ENCODE results near the gene PLBD1. TPM values are rescaled to one million over a fixed set of nuclear protein-coding genes. Genes with fewer than 3 reads are reported as not detected.

Gene PLBD1
- total RNA-seq, 1 donor from 2014 or later = 106 TPM

DNA sequence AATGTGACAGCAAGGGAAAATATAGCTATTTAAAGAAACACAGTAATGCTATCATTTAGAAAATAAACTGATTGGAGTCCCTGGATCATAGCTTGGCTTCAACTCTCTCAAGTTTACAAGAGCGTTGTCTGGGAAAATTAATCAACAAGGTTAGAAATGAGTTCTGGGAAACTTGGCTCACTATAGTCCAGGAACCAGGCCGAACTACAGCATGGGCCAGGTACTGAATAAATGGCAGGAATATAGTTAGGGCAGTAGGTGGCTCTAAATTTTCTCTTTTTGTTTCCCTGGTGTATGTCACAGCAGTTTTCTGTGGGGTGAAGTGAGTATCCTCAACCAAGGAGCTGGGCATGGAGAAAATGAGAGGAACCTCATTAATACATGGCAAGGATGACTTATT, 72.4 kb downstream of the PLBD1 start:
- TF ChIP-seq, protein P1, sequence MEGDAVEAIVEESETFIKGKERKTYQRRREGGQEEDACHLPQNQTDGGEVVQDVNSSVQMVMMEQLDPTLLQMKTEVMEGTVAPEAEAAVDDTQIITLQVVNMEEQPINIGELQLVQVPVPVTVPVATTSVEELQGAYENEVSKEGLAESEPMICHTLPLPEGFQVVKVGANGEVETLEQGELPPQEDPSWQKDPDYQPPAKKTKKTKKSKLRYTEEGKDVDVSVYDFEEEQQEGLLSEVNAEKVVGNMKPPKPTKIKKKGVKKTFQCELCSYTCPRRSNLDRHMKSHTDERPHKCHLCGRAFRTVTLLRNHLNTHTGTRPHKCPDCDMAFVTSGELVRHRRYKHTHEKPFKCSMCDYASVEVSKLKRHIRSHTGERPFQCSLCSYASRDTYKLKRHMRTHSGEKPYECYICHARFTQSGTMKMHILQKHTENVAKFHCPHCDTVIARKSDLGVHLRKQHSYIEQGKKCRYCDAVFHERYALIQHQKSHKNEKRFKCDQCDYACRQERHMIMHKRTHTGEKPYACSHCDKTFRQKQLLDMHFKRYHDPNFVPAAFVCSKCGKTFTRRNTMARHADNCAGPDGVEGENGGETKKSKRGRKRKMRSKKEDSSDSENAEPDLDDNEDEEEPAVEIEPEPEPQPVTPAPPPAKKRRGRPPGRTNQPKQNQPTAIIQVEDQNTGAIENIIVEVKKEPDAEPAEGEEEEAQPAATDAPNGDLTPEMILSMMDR (IDR thresholded peaks at IDR 0.05) = no peak
- intact Hi-C loops (cut with DNase I) = no loop called here
- no peaks in the 10 kb centered on the region for H3K4me1 ChIP-seq
- no peaks in the 10 kb centered on the region for H3K27me3 ChIP-seq (ENCODE audit: low read depth)
- ATAC-seq = no peak
- no peak for DNase-seq
- no peak overlapping the region for H3K4me3 ChIP-seq
- peaks cover 87% of the 10 kb centered on the region for H3K36me3 ChIP-seq
- no peaks in the 10 kb centered on the region for H3K9me3 ChIP-seq
- H3K27ac ChIP-seq = no peak overlapping the region

DNA sequence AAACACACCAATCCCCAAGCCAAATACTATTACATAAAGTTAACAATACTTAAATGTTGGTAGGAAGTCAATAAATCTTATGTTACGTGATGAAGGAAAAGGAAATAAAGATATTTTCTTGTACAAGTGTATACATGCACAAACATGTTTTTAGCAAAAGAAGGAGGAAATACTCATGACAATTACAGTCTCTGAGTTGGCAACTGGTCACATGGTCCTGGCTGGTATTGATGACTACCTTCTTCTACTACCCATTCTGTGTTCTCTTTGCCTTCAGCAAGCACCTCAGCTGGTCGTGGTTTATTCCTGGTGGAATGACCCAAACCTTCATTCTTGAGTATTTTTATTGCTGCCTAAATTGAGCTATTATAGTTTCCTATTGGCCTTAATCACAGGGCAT, 84.8 kb downstream of the PLBD1 start:
- TF ChIP-seq, protein P1 (IDR thresholded peaks at IDR 0.05) = no peak
- no peaks in the 10 kb centered on the region for H3K9me3 ChIP-seq
- H3K4me1 ChIP-seq = no peaks in the 10 kb centered on the region
- no peak overlapping the region for H3K27ac ChIP-seq
- no peak for DNase-seq
- H3K4me3 ChIP-seq = no peak overlapping the region
- peaks cover 94% of the 10 kb centered on the region for H3K36me3 ChIP-seq
- H3K27me3 ChIP-seq (ENCODE audit: low read depth) = no peaks in the 10 kb centered on the region
- no peak for ATAC-seq
- intact Hi-C loops (cut with DNase I) = no loop called here

DNA sequence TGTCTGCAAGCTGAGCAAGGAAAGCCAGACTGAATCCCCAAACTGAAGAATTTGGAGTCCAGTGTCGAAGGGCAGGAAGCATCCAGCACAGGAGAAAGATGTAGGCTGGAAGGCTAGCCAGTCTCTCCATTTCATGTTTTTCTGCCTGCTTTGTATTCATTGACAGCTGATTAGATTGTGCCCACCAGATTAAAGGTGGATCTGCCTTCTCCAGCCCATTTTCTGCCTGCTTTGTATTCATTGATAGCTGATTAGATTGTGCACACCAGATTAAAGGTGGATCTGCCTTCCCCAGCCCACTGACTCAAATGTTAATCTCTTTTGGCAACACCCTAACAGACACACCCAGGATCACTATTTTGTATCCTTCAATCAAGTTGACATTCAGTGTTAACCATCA, 85.3 kb downstream of the PLBD1 start:
- Histone ChIP-seq H3K4me1 (no peaks in the 10 kb centered on the region), H3K36me3 (peaks cover 94% of the 10 kb centered on the region), H3K9me3 (no peaks in the 10 kb centered on the region), H3K27ac (no peak overlapping the region), H3K27me3 (ENCODE audit: low read depth) (no peaks in the 10 kb centered on the region), H3K4me3 (no peak overlapping the region)
- TF ChIP-seq, protein P1 (IDR thresholded peaks at IDR 0.05) = no peak
- ATAC-seq = no peak
- intact Hi-C loops (cut with DNase I) = no loop called here
- no peak for DNase-seq

DNA sequence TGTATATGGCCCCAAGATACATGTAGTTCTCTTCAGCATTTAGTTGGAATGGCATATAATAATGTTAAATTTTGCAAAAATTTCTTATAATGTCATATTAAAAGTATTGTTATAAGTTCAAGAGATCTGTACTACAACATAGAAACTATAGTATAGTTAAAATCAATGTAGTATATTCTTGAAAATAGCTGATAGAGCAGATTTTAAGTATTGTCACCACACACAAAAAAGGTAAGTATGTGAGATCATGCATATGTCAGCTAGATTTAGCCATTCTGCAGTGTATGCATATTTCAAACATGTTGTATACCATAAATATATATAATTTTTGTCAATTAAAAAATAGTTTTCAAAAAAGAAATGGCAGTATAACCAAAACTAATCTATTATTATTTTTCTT, 86.5 kb downstream of the PLBD1 start:
- DNase-seq = no peak
- intact Hi-C loops (cut with DNase I) = no loop called here
- no peak for ATAC-seq
- Histone ChIP-seq H3K4me3 (no peak overlapping the region), H3K9me3 (no peaks in the 10 kb centered on the region), H3K36me3 (peaks cover 91% of the 10 kb centered on the region), H3K27ac (no peak overlapping the region), H3K27me3 (ENCODE audit: low read depth) (no peaks in the 10 kb centered on the region), H3K4me1 (no peaks in the 10 kb centered on the region)
- TF ChIP-seq, protein P1 (IDR thresholded peaks at IDR 0.05) = no peak

DNA sequence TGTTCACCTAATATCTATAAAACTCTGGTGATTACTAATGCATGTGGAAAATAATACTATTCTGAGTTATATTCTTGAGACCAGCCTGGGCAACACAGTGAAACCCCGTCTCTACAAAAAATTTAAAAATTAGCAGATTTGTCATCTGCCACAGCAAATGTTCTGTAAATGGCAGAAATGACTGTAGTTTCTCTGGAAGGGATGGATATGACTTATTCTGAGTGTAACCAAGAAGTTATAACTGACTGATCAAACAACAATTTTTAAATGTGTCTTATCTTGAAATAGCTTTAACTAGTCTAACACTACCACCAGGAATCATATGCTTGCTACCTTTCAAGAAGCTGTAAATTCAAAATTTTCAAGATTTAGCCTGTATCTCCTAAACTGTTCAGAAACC, 88.7 kb downstream of the PLBD1 start:
- Histone ChIP-seq H3K4me1 (no peaks in the 10 kb centered on the region), H3K27me3 (ENCODE audit: low read depth) (no peaks in the 10 kb centered on the region), H3K36me3 (peaks cover 82% of the 10 kb centered on the region), H3K27ac (no peak overlapping the region), H3K9me3 (peaks cover 19% of the 10 kb centered on the region), H3K4me3 (no peak overlapping the region)
- no peak for DNase-seq
- ATAC-seq = no peak
- TF ChIP-seq, protein P1 (IDR thresholded peaks at IDR 0.05) = no peak
- intact Hi-C loops (cut with DNase I) = no loop called here

All from lower lobe of right lung (tissue), 2 donors.